Neural cell (in vitro differentiated cells): ENCODE measurements around the gene CHKB. TPM values are rescaled to one million over a fixed set of nuclear protein-coding genes. Genes with fewer than 3 reads are reported as not detected.
A peak's percentile ranks its signal among the peaks of the same experiment; 100 is the strongest.

Experiments used
- H2AFZ ChIP-seq: fragments of 200-600, 300-800 bp; sonication (generic), shearing (Covaris generic); 2 replicates; pipeline ENCODE4 v1.6.0; 2014; ENCODE audit warnings: low read depth, mild to moderate bottlenecking, antibody characterized with exemption, low read length, moderate library complexity
- H3F3A ChIP-seq: fragments of 200-600 bp; shearing (Covaris generic); 2 replicates; pipeline ENCODE4 v1.6.1; 2016; ENCODE audit warnings: mild to moderate bottlenecking, moderate library complexity, mixed read lengths, antibody characterized with exemption, low read length; ENCODE audit not compliant: insufficient read depth, poor library complexity, severe bottlenecking
- H3K27ac ChIP-seq: fragments of 200-600, 300-800 bp; sonication (generic), shearing (Covaris generic); 2 replicates; pipeline ENCODE4 v1.5.1; 2014; ENCODE audit warnings: mild to moderate bottlenecking, low read length, moderate library complexity
- H3K27me3 ChIP-seq: fragments of 300-800, 200-600 bp; sonication (generic), shearing (Covaris generic); 2 replicates; pipeline ENCODE4 v1.6.0; 2014; ENCODE audit warnings: mild to moderate bottlenecking, low read depth, low read length, moderate library complexity; ENCODE audit not compliant: insufficient read depth
- H3K36me3 ChIP-seq: fragments of 300-800, 200-600 bp; sonication (generic), shearing (Covaris generic); 2 replicates; pipeline ENCODE4 v1.5.1; 2014; ENCODE audit warnings: mild to moderate bottlenecking, antibody characterized with exemption, low read length, moderate library complexity; ENCODE audit not compliant: insufficient read depth
- H3K4me2 ChIP-seq: fragments of 300-800, 200-600 bp; sonication (generic), shearing (Covaris generic); 2 replicates; pipeline ENCODE4 v1.6.0; 2014; ENCODE audit warnings: mild to moderate bottlenecking, low read length
- H3K4me3 ChIP-seq: fragments of 300-800, 200-600 bp; sonication (generic), shearing (Covaris generic); 2 replicates; pipeline ENCODE4 v1.5.1; 2014; ENCODE audit warnings: mild to moderate bottlenecking, low read length, moderate library complexity
- H3K79me2 ChIP-seq: fragments of 200-600 bp; shearing (Covaris generic); replicated peaks from 2 replicates; pipeline ENCODE4 v1.6.0; 2014; ENCODE audit warnings: mild to moderate bottlenecking, low read length, moderate library complexity; ENCODE audit not compliant: insufficient read depth
- H3K9ac ChIP-seq: fragments of 300-800, 200-600 bp; sonication (generic), shearing (Covaris generic); 2 replicates; pipeline ENCODE4 v1.6.1; 2016; ENCODE audit warnings: mild to moderate bottlenecking, low read length, mixed read lengths
- H3K9me2 ChIP-seq: fragments of 200-600 bp; shearing (Covaris generic); 2 replicates; pipeline ENCODE4 v1.6.1; 2016; ENCODE audit warnings: mild to moderate bottlenecking, low read length, mixed read lengths; ENCODE audit not compliant: insufficient read depth
- H3K9me3 ChIP-seq: fragments of 200-600, 300-800 bp; sonication (generic), shearing (Covaris generic); 2 replicates; pipeline ENCODE4 v1.6.1; 2016; ENCODE audit warnings: mild to moderate bottlenecking, mixed run types, low read length, moderate library complexity, mixed read lengths
- H4K20me1 ChIP-seq: fragments of 200-600 bp; shearing (Covaris generic); 2 replicates; pipeline ENCODE4 v1.6.1; 2016; ENCODE audit warnings: mild to moderate bottlenecking, mixed run types; ENCODE audit not compliant: insufficient read depth
- CTCF ChIP-seq: fragments of 450-650 bp; IDR thresholded peaks from 2 replicates; pipeline ENCODE4 v1.5.1; 2014; ENCODE audit warnings: antibody characterized with exemption, mild to moderate bottlenecking, moderate library complexity; ENCODE audit not compliant: poor library complexity, severe bottlenecking
- EP300 ChIP-seq: fragments of 450-650 bp; conservative IDR thresholded peaks from 2 replicates; pipeline ENCODE4 v1.6.1; 2014; ENCODE audit warnings: antibody characterized with exemption, mild to moderate bottlenecking, moderate library complexity; ENCODE audit not compliant: poor library complexity, severe bottlenecking
- EZH2 ChIP-seq: fragments of 200-600, 300-800 bp; shearing (Covaris generic), sonication (generic); IDR thresholded peaks from 2 replicates; pipeline ENCODE4 v1.6.1; 2014; ENCODE audit warnings: antibody characterized with exemption, low read length, borderline replicate concordance, mild to moderate bottlenecking; ENCODE audit not compliant: insufficient read depth, poor library complexity, severe bottlenecking
- MXI1 ChIP-seq: fragments of 450-650 bp; conservative IDR thresholded peaks from 2 replicates; pipeline ENCODE4 v1.6.1; 2014; ENCODE audit warnings: antibody characterized with exemption, mild to moderate bottlenecking; ENCODE audit not compliant: poor library complexity, severe bottlenecking
- POLR2AphosphoS5 ChIP-seq: IDR thresholded peaks from 2 replicates; pipeline ENCODE4 v1.6.1; 2012
- RAD21 ChIP-seq: fragments of 450-650 bp; conservative IDR thresholded peaks from 2 replicates; pipeline ENCODE4 v1.6.1; 2014; ENCODE audit warnings: antibody characterized with exemption, mild to moderate bottlenecking, moderate library complexity
- REST ChIP-seq: IDR thresholded peaks from 2 replicates; pipeline ENCODE4 v1.6.1; 2012; ENCODE audit warnings: borderline replicate concordance
- SMC3 ChIP-seq: fragments of 450-650 bp; conservative IDR thresholded peaks from 2 replicates; pipeline ENCODE4 v1.6.1; 2014; ENCODE audit warnings: antibody characterized with exemption, mild to moderate bottlenecking, moderate library complexity; ENCODE audit not compliant: poor library complexity
- TAF1 ChIP-seq: IDR thresholded peaks from 2 replicates; pipeline ENCODE4 v1.6.1; 2012; ENCODE audit warnings: low read depth
- polyA plus RNA-seq: library from polyadenylated mRNA; depleted of rRNA; stranded (reverse); fragments of >200 nt; gene quantifications from 2 replicates; pipeline ENCODE4 v1.2.3, GENCODE V29; 2014

CHKB gene
- polyA plus RNA-seq, 1 donor from 2014 or later: 173 TPM

GRCh38 chr22:50567721-50568252, 14.9 kb downstream of the CHKB start:
- H3K9me3 ChIP-seq: no peaks in the 10 kb centered on the region
- H3K4me2 ChIP-seq: no peak overlapping the region
- H4K20me1 ChIP-seq: no peaks in the 10 kb centered on the region
- no peak overlapping the region for H3K4me3 ChIP-seq
- TF ChIP-seq EP300 (no peak), CTCF (no peak), POLR2AphosphoS5 (no peak), RAD21 (no peak), TAF1 (no peak), MXI1 (no peak), SMC3 (no peak), EZH2 (no peak), REST (no peak)
- no peak overlapping the region for H3K9ac ChIP-seq
- no peak overlapping the region for H3K27ac ChIP-seq
- peaks cover 4% of the 10 kb centered on the region for H3K36me3 ChIP-seq
- no peaks in the 10 kb centered on the region for H3K79me2 ChIP-seq
- H3K9me2 ChIP-seq: no peaks in the 10 kb centered on the region
- H2AFZ ChIP-seq: no peak overlapping the region
- H3F3A ChIP-seq: no peaks in the 10 kb centered on the region
- H3K27me3 ChIP-seq: no peaks in the 10 kb centered on the region

- H3K79me2 ChIP-seq: no peaks in the 10 kb centered on the region
- no peaks in the 10 kb centered on the region for H3K9me2 ChIP-seq
- H3F3A ChIP-seq: no peaks in the 10 kb centered on the region
- H3K27me3 ChIP-seq: no peaks in the 10 kb centered on the region
- peaks cover 4% of the 10 kb centered on the region for H3K36me3 ChIP-seq
- H3K4me2 ChIP-seq: no peak overlapping the region
- peak overlapping the region; percentile 70 for H3K4me3 ChIP-seq
- H3K9ac ChIP-seq: no peak overlapping the region
- TF ChIP-seq EZH2 (no peak), RAD21 (no peak), MXI1 (no peak), POLR2AphosphoS5 (no peak), CTCF (no peak), SMC3 (no peak), EP300 (no peak), REST (no peak), TAF1 (no peak)
- H3K9me3 ChIP-seq: no peaks in the 10 kb centered on the region
- H3K27ac ChIP-seq: no peak overlapping the region
- no peak overlapping the region for H2AFZ ChIP-seq
- H4K20me1 ChIP-seq: no peaks in the 10 kb centered on the region
These were observed 18.4 kb downstream of the CHKB start for GRCh38 chr22:50564289-50564688.
